ENCODE data around the gene BTRC.

BTRC gene

DNA sequence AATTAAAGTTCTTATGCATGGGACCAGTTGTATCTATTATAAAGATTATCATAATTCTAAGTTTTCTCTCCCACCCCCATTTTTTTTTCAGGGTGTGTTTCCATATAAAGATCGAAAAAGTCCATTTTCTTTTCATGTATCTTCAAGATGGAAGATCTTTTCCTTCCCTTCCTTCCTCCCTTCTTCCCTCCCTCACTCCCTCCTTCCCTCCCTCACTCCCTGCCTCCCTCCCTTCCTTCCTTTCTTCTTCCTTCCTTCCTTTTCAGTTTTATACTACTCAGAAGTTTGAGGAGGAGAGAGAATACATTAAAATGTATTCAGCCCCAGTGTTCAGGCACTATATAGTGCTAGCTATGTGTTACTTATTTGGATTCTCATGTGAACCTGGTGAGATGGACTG is 136.1 kb downstream of the BTRC start:
- no peak overlapping the region for H3K4me2 ChIP-seq
- H3K27me3 ChIP-seq (ENCODE audit: insufficient read depth, low read depth): no peaks in the 10 kb centered on the region
- TF ChIP-seq, protein P1, sequence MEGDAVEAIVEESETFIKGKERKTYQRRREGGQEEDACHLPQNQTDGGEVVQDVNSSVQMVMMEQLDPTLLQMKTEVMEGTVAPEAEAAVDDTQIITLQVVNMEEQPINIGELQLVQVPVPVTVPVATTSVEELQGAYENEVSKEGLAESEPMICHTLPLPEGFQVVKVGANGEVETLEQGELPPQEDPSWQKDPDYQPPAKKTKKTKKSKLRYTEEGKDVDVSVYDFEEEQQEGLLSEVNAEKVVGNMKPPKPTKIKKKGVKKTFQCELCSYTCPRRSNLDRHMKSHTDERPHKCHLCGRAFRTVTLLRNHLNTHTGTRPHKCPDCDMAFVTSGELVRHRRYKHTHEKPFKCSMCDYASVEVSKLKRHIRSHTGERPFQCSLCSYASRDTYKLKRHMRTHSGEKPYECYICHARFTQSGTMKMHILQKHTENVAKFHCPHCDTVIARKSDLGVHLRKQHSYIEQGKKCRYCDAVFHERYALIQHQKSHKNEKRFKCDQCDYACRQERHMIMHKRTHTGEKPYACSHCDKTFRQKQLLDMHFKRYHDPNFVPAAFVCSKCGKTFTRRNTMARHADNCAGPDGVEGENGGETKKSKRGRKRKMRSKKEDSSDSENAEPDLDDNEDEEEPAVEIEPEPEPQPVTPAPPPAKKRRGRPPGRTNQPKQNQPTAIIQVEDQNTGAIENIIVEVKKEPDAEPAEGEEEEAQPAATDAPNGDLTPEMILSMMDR (conservative IDR thresholded peaks at IDR 0.05; ENCODE audit: low read depth, low read length): no peak
- no peak overlapping the region for H3K4me3 ChIP-seq (IDR thresholded peaks at IDR 0.05; ENCODE audit: insufficient read depth, low read depth, low read length)
- no peak overlapping the region for H3K9ac ChIP-seq
- H3K27ac ChIP-seq: no peak overlapping the region
- H4K20me1 ChIP-seq (ENCODE audit: insufficient read depth): no peaks in the 10 kb centered on the region
- no peaks in the 10 kb centered on the region; the same call in 1 of the 2 replicates for H3K36me3 ChIP-seq (ENCODE audit: insufficient read depth)
- peaks cover 18% of the 10 kb centered on the region for H3K4me1 ChIP-seq (ENCODE audit: low read depth, poor library complexity, severe bottlenecking)
- H2AFZ ChIP-seq (ENCODE audit: low read depth): no peak overlapping the region
- H3K79me2 ChIP-seq (ENCODE audit: insufficient read depth, low read depth): no peaks in the 10 kb centered on the region

GRCh38 chr10:101492205-101492604 is 138.2 kb downstream of the BTRC start:
- Histone ChIP-seq H3K79me2 (ENCODE audit: insufficient read depth, low read depth) (no peaks in the 10 kb centered on the region), H3K4me3 (IDR thresholded peaks at IDR 0.05; ENCODE audit: insufficient read depth, low read depth, low read length) (no peak overlapping the region), H3K4me1 (ENCODE audit: low read depth, poor library complexity, severe bottlenecking) (peaks cover 18% of the 10 kb centered on the region), H3K36me3 (ENCODE audit: insufficient read depth) (no peaks in the 10 kb centered on the region; the same call in 1 of the 2 replicates), H4K20me1 (ENCODE audit: insufficient read depth) (no peaks in the 10 kb centered on the region), H3K27me3 (ENCODE audit: insufficient read depth, low read depth) (no peaks in the 10 kb centered on the region), H3K27ac (no peak overlapping the region), H2AFZ (ENCODE audit: low read depth) (no peak overlapping the region), H3K9ac (no peak overlapping the region), H3K4me2 (no peak overlapping the region)
- TF ChIP-seq, protein P1 (conservative IDR thresholded peaks at IDR 0.05; ENCODE audit: low read depth, low read length): no peak

- H4K20me1 ChIP-seq (ENCODE audit: insufficient read depth): no peaks in the 10 kb centered on the region
- H2AFZ ChIP-seq (ENCODE audit: low read depth): no peak overlapping the region
- no peaks in the 10 kb centered on the region for H3K27me3 ChIP-seq (ENCODE audit: insufficient read depth, low read depth)
- no peaks in the 10 kb centered on the region; the same call in 1 of the 2 replicates for H3K36me3 ChIP-seq (ENCODE audit: insufficient read depth)
- no peak overlapping the region for H3K9ac ChIP-seq
- no peak overlapping the region for H3K4me3 ChIP-seq (IDR thresholded peaks at IDR 0.05; ENCODE audit: insufficient read depth, low read depth, low read length)
- H3K27ac ChIP-seq: no peak overlapping the region
- TF ChIP-seq, protein P1 (conservative IDR thresholded peaks at IDR 0.05; ENCODE audit: low read depth, low read length): no peak
- no peaks in the 10 kb centered on the region for H3K79me2 ChIP-seq (ENCODE audit: insufficient read depth, low read depth)
- H3K4me2 ChIP-seq: no peak overlapping the region
- peaks cover 18% of the 10 kb centered on the region for H3K4me1 ChIP-seq (ENCODE audit: low read depth, poor library complexity, severe bottlenecking)
These were observed 138.8 kb downstream of the BTRC start for GRCh38 chr10:101492814-101493213.

DNA sequence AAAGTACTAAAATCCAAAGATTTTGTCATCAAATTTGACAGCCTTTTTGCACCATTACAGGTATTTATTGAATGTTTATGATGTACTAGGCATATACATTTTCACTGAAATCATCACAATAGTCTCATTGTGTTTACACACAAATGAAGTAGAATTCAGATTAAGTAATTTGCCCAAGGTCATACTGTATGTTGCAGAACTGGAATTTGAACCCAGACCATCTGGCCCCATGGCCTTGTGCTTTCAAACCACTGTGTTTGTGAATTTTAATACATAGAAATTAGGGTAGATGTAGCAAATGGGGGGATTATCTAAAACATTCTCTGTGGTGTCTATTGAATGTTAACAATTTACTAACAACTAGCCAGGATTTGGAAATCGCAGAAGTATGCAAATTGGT is 139.3 kb downstream of the BTRC start:
- Histone ChIP-seq H3K79me2 (ENCODE audit: insufficient read depth, low read depth) (no peaks in the 10 kb centered on the region), H3K9ac (no peak overlapping the region), H3K4me1 (ENCODE audit: low read depth, poor library complexity, severe bottlenecking) (peaks cover 18% of the 10 kb centered on the region), H3K4me2 (no peak overlapping the region), H3K4me3 (IDR thresholded peaks at IDR 0.05; ENCODE audit: insufficient read depth, low read depth, low read length) (no peak overlapping the region), H2AFZ (ENCODE audit: low read depth) (no peak overlapping the region), H3K27ac (no peak overlapping the region), H3K27me3 (ENCODE audit: insufficient read depth, low read depth) (no peaks in the 10 kb centered on the region), H3K36me3 (ENCODE audit: insufficient read depth) (no peaks in the 10 kb centered on the region; the same call in 1 of the 2 replicates), H4K20me1 (ENCODE audit: insufficient read depth) (no peaks in the 10 kb centered on the region)
- TF ChIP-seq, protein P1 (conservative IDR thresholded peaks at IDR 0.05; ENCODE audit: low read depth, low read length): no peak

All from KMS-11 (cell line).